Measurements from ENCODE around the gene CST11.

GRCh38 chr20:23408957-23409356, 43.7 kb downstream of the CST11 start:
- no peak for TF ChIP-seq POLR2A (IDR thresholded peaks at IDR 0.05)
- TF ChIP-seq, protein P1, sequence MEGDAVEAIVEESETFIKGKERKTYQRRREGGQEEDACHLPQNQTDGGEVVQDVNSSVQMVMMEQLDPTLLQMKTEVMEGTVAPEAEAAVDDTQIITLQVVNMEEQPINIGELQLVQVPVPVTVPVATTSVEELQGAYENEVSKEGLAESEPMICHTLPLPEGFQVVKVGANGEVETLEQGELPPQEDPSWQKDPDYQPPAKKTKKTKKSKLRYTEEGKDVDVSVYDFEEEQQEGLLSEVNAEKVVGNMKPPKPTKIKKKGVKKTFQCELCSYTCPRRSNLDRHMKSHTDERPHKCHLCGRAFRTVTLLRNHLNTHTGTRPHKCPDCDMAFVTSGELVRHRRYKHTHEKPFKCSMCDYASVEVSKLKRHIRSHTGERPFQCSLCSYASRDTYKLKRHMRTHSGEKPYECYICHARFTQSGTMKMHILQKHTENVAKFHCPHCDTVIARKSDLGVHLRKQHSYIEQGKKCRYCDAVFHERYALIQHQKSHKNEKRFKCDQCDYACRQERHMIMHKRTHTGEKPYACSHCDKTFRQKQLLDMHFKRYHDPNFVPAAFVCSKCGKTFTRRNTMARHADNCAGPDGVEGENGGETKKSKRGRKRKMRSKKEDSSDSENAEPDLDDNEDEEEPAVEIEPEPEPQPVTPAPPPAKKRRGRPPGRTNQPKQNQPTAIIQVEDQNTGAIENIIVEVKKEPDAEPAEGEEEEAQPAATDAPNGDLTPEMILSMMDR (IDR thresholded peaks at IDR 0.05) = no peak
